Tibial artery (tissue), 4 donors: Measurements from ENCODE around the gene ADAMTSL4.
A peak's percentile ranks its signal among the peaks of the same experiment; 100 is the strongest.

ENCODE experiments used
- DNase-seq, 2 donors: peaks; one replicate each; pipeline ENCODE4 v3.0.0-alpha.2; 2019
- H3K27ac ChIP-seq, 2 donors: fragments of 200-600 bp; sonication (generic) in 1 of 2; 1 replicate in 1 of 2; 2 replicates in 1 of 2; pipeline ENCODE4 v1.5.1; 2018 to 2019; ENCODE audit warnings: mild to moderate bottlenecking in 1 of 2
- H3K27me3 ChIP-seq, 2 donors: fragments of 200-600 bp; sonication (generic) in 1 of 2; one replicate each; pipeline versions ENCODE4 v1.5.1 to v1.6.0; 2016 to 2019
- H3K36me3 ChIP-seq, 3 donors: fragments of 200-600 bp; sonication (generic) in 2 of 3; one replicate each; pipeline ENCODE4 v1.5.1; 2016 to 2019; ENCODE audit warnings: mild to moderate bottlenecking in 2 of 3
- H3K4me1 ChIP-seq, 4 donors: fragments of 200-600 bp; sonication (generic) in 2 of 4; 1 replicate in 3 of 4; 2 replicates in 1 of 4; pipeline ENCODE4 v1.5.1; 2016 to 2019
- H3K4me3 ChIP-seq, 2 donors: fragments of 200-600 bp; sonication (generic) in 1 of 2; 1 replicate in 1 of 2; 2 replicates in 1 of 2; pipeline ENCODE4 v1.5.1; 2018 to 2019; ENCODE audit warnings: mild to moderate bottlenecking in 2 of 2
- H3K9me3 ChIP-seq, 3 donors: fragments of 200-600 bp; sonication (generic) in 1 of 3; one replicate each; pipeline ENCODE4 v1.5.1; 2016 to 2019
- CTCF ChIP-seq, 2 experiments: fragments of 200-600 bp in 1 of 2; fragments of 450-650 bp in 1 of 2; IDR thresholded peaks; one replicate each; pipeline ENCODE4 v1.5.1; 2017 to 2019; ENCODE audit warnings: antibody characterized with exemption in 2 of 2, mild to moderate bottlenecking in 1 of 2, moderate library complexity in 1 of 2
- intact Hi-C: fragments of 100-400 bp; cut with DNase I; formaldehyde crosslinking; loops from one replicate; pipeline ENCODE4 v1.15.0; 2023; ENCODE audit warnings: low total_unique reads

ADAMTSL4 gene

GRCh38 chr1:150557813-150558212 lies 8.6 kb downstream of the ADAMTSL4 start:
- no peaks in the 10 kb centered on the region for H3K9me3 ChIP-seq
- peak in 1 of 2 donors; percentile 67 for DNase-seq
- peak overlapping the region; percentile 99 for H3K27ac ChIP-seq
- H3K4me1 ChIP-seq: peaks cover 5 to 65% (median 54%) of the 10 kb centered on the region in 4 donors
- H3K36me3 ChIP-seq: peaks cover 0 to 44% (median 39%) of the 10 kb centered on the region in 3 donors
- H3K4me3 ChIP-seq: no peak overlapping the region
- intact Hi-C loops: loop anchor here (10.0 kb wide), 1 partner anchor 447 kb away; the partner anchor contains the start of genes MINDY1 and PRUNE1
- TF ChIP-seq CTCF (IDR thresholded peaks at IDR 0.05): no peak
- H3K27me3 ChIP-seq: no peaks in the 10 kb centered on the region

GRCh38 chr1:150558303-150558704 lies 9.1 kb downstream of the ADAMTSL4 start:
- Histone ChIP-seq H3K36me3 (peaks cover 0 to 44% (median 39%) of the 10 kb centered on the region in 3 donors), H3K4me3 (peak overlapping the region in 1 of 2 donors; percentile 33), H3K27me3 (no peaks in the 10 kb centered on the region), H3K4me1 (peaks cover 8 to 65% (median 54%) of the 10 kb centered on the region in 4 donors), H3K9me3 (no peaks in the 10 kb centered on the region), H3K27ac (peak overlapping the region; percentile 99)
- TF ChIP-seq CTCF (IDR thresholded peaks at IDR 0.05): no peak
- DNase-seq: peak in 1 of 2 donors; percentile 62
- intact Hi-C loops: loop anchor here (10.0 kb wide), 1 partner anchor 446 kb away; the partner anchor contains the start of genes MINDY1 and PRUNE1

GRCh38 chr1:150558761-150559655 lies 9.8 kb downstream of the ADAMTSL4 start:
- Histone ChIP-seq H3K9me3 (no peaks in the 10 kb centered on the region), H3K36me3 (peaks cover 0 to 41% (median 39%) of the 10 kb centered on the region in 3 donors), H3K4me1 (peaks cover 12 to 66% (median 55%) of the 10 kb centered on the region in 4 donors), H3K27ac (peak overlapping the region; percentile 99), H3K4me3 (peak overlapping the region; percentile 16 to 51), H3K27me3 (no peaks in the 10 kb centered on the region)
- peak; percentile 73 to 84 for DNase-seq
- no peak for TF ChIP-seq CTCF (IDR thresholded peaks at IDR 0.05)
- intact Hi-C loops: loop anchor here (10.0 kb wide), 1 partner anchor 446 kb away; the partner anchor contains the start of genes MINDY1 and PRUNE1

- no peak for DNase-seq
- peaks cover 12 to 68% (median 59%) of the 10 kb centered on the region in 4 donors for H3K4me1 ChIP-seq
- peaks cover 0 to 35% (median 35%) of the 10 kb centered on the region in 3 donors for H3K36me3 ChIP-seq
- TF ChIP-seq CTCF (IDR thresholded peaks at IDR 0.05): no peak
- peak overlapping the region; percentile 99 for H3K27ac ChIP-seq
- H3K9me3 ChIP-seq: no peaks in the 10 kb centered on the region
- H3K27me3 ChIP-seq: no peaks in the 10 kb centered on the region
- peak overlapping the region; percentile 51 to 53 for H3K4me3 ChIP-seq
- intact Hi-C loops: loop anchor here (2.0 to 10.0 kb wide), 4 partner anchors 19 to 445 kb away; partner anchors contain the start of genes CERS2, ENSA, MCL1 and MINDY1
Measured at GRCh38 chr1:150559656-150560010, 10.4 kb downstream of the ADAMTSL4 start.

GRCh38 chr1:150560011-150560438 lies 10.8 kb downstream of the ADAMTSL4 start:
- TF ChIP-seq CTCF (IDR thresholded peaks at IDR 0.05): peak; percentile 87 to 88
- DNase-seq: peak; percentile 79 to 89
- Histone ChIP-seq H3K4me3 (peak overlapping the region; percentile 51 to 53), H3K9me3 (no peaks in the 10 kb centered on the region), H3K4me1 (peaks cover 12 to 72% (median 63%) of the 10 kb centered on the region in 4 donors), H3K27me3 (no peaks in the 10 kb centered on the region), H3K36me3 (peaks cover 0 to 31% (median 31%) of the 10 kb centered on the region in 3 donors), H3K27ac (peak overlapping the region; percentile 99)
- intact Hi-C loops: loop anchor here (2.0 to 10.0 kb wide), 3 partner anchors 19 to 415 kb away; partner anchors contain the start of genes CERS2, ENSA and MCL1
